KMS-11 (cell line): ENCODE measurements around the gene SERF2.

Experiments
- H2AFZ ChIP-seq: fragments of 200-600 bp; sonication (generic); 2 replicates; pipeline ENCODE4 v1.6.1; 2016; ENCODE audit warnings: antibody characterized with exemption, mixed run types, low read depth
- H3K27ac ChIP-seq: fragments of 200-600 bp; sonication (generic); 2 replicates; pipeline ENCODE4 v1.6.1; 2016; ENCODE audit warnings: mild to moderate bottlenecking, mixed run types
- H3K27me3 ChIP-seq: fragments of 200-600 bp; sonication (generic); 2 replicates; pipeline ENCODE4 v1.6.1; 2017; ENCODE audit warnings: mild to moderate bottlenecking, low read depth, mixed run types, moderate library complexity; ENCODE audit not compliant: insufficient read depth
- H3K36me3 ChIP-seq: fragments of 200-600 bp; sonication (generic); 2 replicates; pipeline ENCODE4 v1.6.1; 2017; ENCODE audit warnings: mild to moderate bottlenecking, mixed run types; ENCODE audit not compliant: insufficient read depth
- H3K4me1 ChIP-seq: fragments of 200-600 bp; sonication (generic); 2 replicates; pipeline ENCODE4 v1.6.1; 2016; ENCODE audit warnings: mild to moderate bottlenecking, low read depth, mixed run types; ENCODE audit not compliant: poor library complexity, severe bottlenecking
- H3K4me2 ChIP-seq: fragments of 200-600 bp; sonication (generic); 2 replicates; pipeline ENCODE4 v1.7.0; 2016; ENCODE audit warnings: mild to moderate bottlenecking, mixed run types
- H3K4me3 ChIP-seq: fragments of 200-600 bp; sonication (generic); IDR thresholded peaks from 2 replicates; pipeline ENCODE4 v1.6.1; 2017; ENCODE audit warnings: low read depth, low read length, mixed read lengths; ENCODE audit not compliant: insufficient read depth
- H3K79me2 ChIP-seq: fragments of 200-600 bp; sonication (generic); 2 replicates; pipeline ENCODE4 v1.6.1; 2016; ENCODE audit warnings: low read depth, mixed run types; ENCODE audit not compliant: insufficient read depth
- H3K9ac ChIP-seq: fragments of 200-600 bp; sonication (generic); 2 replicates; pipeline ENCODE4 v1.6.1; 2016; ENCODE audit warnings: mild to moderate bottlenecking, mixed run types
- H4K20me1 ChIP-seq: fragments of 200-600 bp; sonication (generic); 2 replicates; pipeline ENCODE4 v1.6.1; 2016; ENCODE audit warnings: mild to moderate bottlenecking, mixed run types; ENCODE audit not compliant: insufficient read depth
- TF ChIP-seq, protein P1 (sequence below): fragments of 200-600 bp; sonication (generic); conservative IDR thresholded peaks from 2 replicates; pipeline ENCODE4 v1.6.1; 2017; ENCODE audit warnings: low read depth, mild to moderate bottlenecking, antibody characterized with exemption, low read length, moderate library complexity, mixed read lengths

SERF2 gene

DNA sequence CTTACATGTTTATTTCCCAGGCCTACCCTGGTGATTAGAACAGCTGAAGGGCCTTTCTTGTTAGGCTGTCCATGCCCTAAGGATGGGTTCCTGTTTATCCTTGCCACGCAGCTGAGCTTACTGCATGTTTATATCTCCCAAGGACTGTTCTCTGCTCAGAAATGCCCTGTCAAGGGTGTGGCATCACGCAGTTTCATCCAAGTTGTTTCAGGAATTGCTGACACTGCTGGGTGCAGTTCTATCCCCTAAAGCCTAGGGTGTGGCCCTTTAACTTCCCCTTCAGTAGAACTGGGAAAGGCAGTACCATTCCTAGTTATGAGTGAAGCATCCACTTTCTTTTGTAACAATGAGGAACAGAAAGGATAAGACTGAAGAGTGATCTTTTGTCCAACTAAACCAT is 20.3 kb upstream of the SERF2 start:
- Histone ChIP-seq H3K27me3 (no peaks in the 10 kb centered on the region), H3K27ac (no peak overlapping the region), H3K4me1 (no peaks in the 10 kb centered on the region), H4K20me1 (0 out of 2 replicates have a peak, but pooled peaks cover 4% of the 10 kb centered on the region), H3K36me3 (peaks cover 8% of the 10 kb centered on the region; the same call in 1 of the 2 replicates), H3K9ac (no peak overlapping the region), H3K4me3 (no peak overlapping the region), H2AFZ (no peak overlapping the region), H3K4me2 (no peak overlapping the region), H3K79me2 (no peaks in the 10 kb centered on the region)
- TF ChIP-seq, protein P1, sequence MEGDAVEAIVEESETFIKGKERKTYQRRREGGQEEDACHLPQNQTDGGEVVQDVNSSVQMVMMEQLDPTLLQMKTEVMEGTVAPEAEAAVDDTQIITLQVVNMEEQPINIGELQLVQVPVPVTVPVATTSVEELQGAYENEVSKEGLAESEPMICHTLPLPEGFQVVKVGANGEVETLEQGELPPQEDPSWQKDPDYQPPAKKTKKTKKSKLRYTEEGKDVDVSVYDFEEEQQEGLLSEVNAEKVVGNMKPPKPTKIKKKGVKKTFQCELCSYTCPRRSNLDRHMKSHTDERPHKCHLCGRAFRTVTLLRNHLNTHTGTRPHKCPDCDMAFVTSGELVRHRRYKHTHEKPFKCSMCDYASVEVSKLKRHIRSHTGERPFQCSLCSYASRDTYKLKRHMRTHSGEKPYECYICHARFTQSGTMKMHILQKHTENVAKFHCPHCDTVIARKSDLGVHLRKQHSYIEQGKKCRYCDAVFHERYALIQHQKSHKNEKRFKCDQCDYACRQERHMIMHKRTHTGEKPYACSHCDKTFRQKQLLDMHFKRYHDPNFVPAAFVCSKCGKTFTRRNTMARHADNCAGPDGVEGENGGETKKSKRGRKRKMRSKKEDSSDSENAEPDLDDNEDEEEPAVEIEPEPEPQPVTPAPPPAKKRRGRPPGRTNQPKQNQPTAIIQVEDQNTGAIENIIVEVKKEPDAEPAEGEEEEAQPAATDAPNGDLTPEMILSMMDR = no peak

DNA sequence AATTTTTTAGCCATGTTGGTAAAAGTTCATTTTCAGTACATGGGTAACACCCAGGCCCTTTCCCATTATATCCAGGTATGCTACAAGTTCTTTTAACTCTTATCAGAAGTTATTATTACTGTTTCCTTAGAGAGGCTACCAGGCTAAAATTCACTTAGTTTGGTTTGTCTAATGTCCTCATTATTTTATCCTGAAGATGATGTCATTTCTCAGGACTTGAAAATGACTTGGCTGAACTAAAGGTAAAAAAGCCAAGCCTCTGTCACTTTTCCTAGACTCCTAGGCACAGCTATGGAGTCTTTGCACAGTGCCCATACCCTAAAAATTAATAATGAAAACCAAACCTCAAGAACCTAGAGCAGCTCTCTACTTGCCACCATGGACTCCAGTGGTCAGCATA is 19.5 kb upstream of the SERF2 start:
- peaks cover 8% of the 10 kb centered on the region; the same call in 1 of the 2 replicates for H3K36me3 ChIP-seq
- H3K9ac ChIP-seq = no peak overlapping the region
- no peaks in the 10 kb centered on the region for H3K27me3 ChIP-seq
- no peak overlapping the region for H3K4me3 ChIP-seq
- H3K4me2 ChIP-seq = no peak overlapping the region
- H2AFZ ChIP-seq = no peak overlapping the region
- TF ChIP-seq, protein P1 = no peak
- 0 out of 2 replicates have a peak, but pooled peaks cover 4% of the 10 kb centered on the region for H4K20me1 ChIP-seq
- no peaks in the 10 kb centered on the region for H3K79me2 ChIP-seq
- peaks cover 3% of the 10 kb centered on the region for H3K4me1 ChIP-seq
- H3K27ac ChIP-seq = no peak overlapping the region

DNA sequence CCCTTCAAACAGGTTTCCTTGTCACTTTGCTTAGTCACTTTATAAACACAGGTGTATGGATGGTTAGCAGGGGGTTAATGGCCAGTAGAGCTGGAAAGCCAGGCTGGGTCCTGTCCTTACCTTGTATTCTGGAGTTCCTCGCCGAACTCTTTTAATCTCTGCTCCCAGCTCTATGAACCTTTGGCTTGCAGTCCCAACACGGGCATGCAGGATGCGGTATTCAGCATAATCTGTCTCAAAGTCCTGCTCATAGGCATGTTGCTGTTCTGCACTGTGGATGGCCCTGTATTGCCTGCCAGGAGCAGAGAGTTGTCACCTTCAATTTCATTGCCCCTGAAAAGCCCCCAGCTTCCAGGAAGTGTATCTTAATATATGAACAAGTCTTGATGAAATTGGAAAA is 18.1 kb upstream of the SERF2 start:
- peaks cover 8% of the 10 kb centered on the region; the same call in 1 of the 2 replicates for H3K36me3 ChIP-seq
- H3K4me1 ChIP-seq = peaks cover 10% of the 10 kb centered on the region
- no peak overlapping the region for H3K4me2 ChIP-seq
- no peak overlapping the region for H3K4me3 ChIP-seq
- TF ChIP-seq, protein P1 = no peak
- H3K79me2 ChIP-seq = no peaks in the 10 kb centered on the region
- no peak overlapping the region for H2AFZ ChIP-seq
- no peak overlapping the region for H3K9ac ChIP-seq
- H3K27me3 ChIP-seq = peaks cover 8% of the 10 kb centered on the region
- 0 out of 2 replicates have a peak, but pooled peaks cover 4% of the 10 kb centered on the region for H4K20me1 ChIP-seq
- H3K27ac ChIP-seq = no peak overlapping the region

DNA sequence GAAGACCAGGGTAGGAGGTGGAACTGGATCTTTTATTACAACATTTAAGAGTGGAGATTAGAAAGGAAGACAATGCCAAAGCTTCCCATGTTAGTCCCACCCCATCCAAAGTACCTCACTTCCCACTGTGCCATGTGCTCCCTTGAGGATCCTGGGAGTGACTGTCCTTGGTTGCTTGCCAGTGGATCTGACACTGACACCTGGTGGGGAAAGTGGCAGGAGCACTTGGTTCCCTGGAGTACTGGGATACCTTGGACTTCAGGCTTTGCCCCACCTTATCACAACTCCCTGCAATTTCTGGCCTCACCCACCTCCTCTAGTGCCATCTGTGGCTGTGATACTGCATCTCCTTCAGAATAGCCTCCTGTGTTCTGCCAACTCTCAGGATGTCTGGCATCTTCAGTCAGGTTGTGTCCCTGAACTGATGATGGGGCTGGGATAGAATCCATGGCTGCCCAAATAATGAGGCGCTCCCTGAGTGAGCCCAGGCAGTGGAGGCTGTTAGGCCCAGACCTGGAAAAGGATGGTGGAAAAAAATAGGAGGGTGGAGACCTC is 16.6 kb upstream of the SERF2 start:
- Histone ChIP-seq H3K27me3 (peaks cover 20% of the 10 kb centered on the region), H3K4me1 (peaks cover 10% of the 10 kb centered on the region), H3K4me2 (no peak overlapping the region), H3K4me3 (no peak overlapping the region), H4K20me1 (0 out of 2 replicates have a peak, but pooled peaks cover 4% of the 10 kb centered on the region), H3K9ac (no peak overlapping the region), H3K27ac (no peak overlapping the region), H3K79me2 (no peaks in the 10 kb centered on the region), H3K36me3 (no peaks in the 10 kb centered on the region; the same call in 1 of the 2 replicates), H2AFZ (no peak overlapping the region)
- TF ChIP-seq, protein P1 = no peak
